ENCODE measurements around the gene HMGN3. TPM values are rescaled to one million over a fixed set of nuclear protein-coding genes. Genes with fewer than 3 reads are reported as not detected.

Gene HMGN3
- total and polyA plus RNA-seq, 2 of the 13 experiments (the other 11 are each of a cell fraction or from before 2014, with no cell fraction given): 67.9 to 145 TPM

- TF ChIP-seq ZNF609 (CRISPR knock-in tag; IDR thresholded peaks at IDR 0.05; ENCODE audit: borderline replicate concordance): no peak
- no peak for TF ChIP-seq RARG (CRISPR knock-in tag; IDR thresholded peaks at IDR 0.05; ENCODE audit: low read depth)
- TF ChIP-seq ZNF564 (CRISPR knock-in tag; IDR thresholded peaks at IDR 0.05): peak; percentile 91
- TF ChIP-seq HNF4G (IDR thresholded peaks at IDR 0.05; ENCODE audit: borderline replicate concordance, low read depth, low read length): no peak
- no peak for TF ChIP-seq HNF4G (CRISPR knock-in tag; IDR thresholded peaks at IDR 0.05; ENCODE audit: borderline replicate concordance, low read depth)
- peak; percentile 94 for TF ChIP-seq TFDP2 (CRISPR knock-in tag; IDR thresholded peaks at IDR 0.05)
- peak; percentile 56; the same call in 1 of the 2 replicates for TF ChIP-seq TARDBP (CRISPR knock-in tag; IDR thresholded peaks at IDR 0.05)
- TF ChIP-seq ZBTB2 (CRISPR knock-in tag; IDR thresholded peaks at IDR 0.05; ENCODE audit: low read depth): no peak
- TF ChIP-seq FOXM1 (CRISPR knock-in tag; IDR thresholded peaks at IDR 0.05): no peak
- TF ChIP-seq HCFC1 (IDR thresholded peaks at IDR 0.05; ENCODE audit: low read depth, low read length): no peak
- peak; percentile 47 for TF ChIP-seq YY1 (IDR thresholded peaks at IDR 0.05; ENCODE audit: insufficient read depth, insufficient replicate concordance, low read depth, low read length)
- TF ChIP-seq, protein P1, sequence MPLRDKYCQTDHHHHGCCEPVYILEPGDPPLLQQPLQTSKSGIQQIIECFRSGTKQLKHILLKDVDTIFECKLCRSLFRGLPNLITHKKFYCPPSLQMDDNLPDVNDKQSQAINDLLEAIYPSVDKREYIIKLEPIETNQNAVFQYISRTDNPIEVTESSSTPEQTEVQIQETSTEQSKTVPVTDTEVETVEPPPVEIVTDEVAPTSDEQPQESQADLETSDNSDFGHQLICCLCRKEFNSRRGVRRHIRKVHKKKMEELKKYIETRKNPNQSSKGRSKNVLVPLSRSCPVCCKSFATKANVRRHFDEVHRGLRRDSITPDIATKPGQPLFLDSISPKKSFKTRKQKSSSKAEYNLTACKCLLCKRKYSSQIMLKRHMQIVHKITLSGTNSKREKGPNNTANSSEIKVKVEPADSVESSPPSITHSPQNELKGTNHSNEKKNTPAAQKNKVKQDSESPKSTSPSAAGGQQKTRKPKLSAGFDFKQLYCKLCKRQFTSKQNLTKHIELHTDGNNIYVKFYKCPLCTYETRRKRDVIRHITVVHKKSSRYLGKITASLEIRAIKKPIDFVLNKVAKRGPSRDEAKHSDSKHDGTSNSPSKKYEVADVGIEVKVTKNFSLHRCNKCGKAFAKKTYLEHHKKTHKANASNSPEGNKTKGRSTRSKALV (CRISPR knock-in tag; IDR thresholded peaks at IDR 0.05): peak; percentile 73; the same call in 1 of the 2 replicates
- TF ChIP-seq ZNF883 (CRISPR knock-in tag; IDR thresholded peaks at IDR 0.05; ENCODE audit: not compliant biosample characterization): peak; percentile 64
- peak; percentile 21; the same call in 1 of the 2 replicates for TF ChIP-seq STAG1 (CRISPR knock-in tag; IDR thresholded peaks at IDR 0.05)
- no peak; the same call in 1 of the 2 replicates for TF ChIP-seq SETDB1 (CRISPR knock-in tag; IDR thresholded peaks at IDR 0.05; ENCODE audit: borderline replicate concordance)
These were observed at the start of gene HMGN3 (continued) for GRCh38 chr6:79234150-79235022.

Measured in HepG2 (cell line).